ENCODE data around the gene RGS14. TPM values are rescaled to one million over a fixed set of nuclear protein-coding genes. Genes with fewer than 3 reads are reported as not detected.

Gene RGS14
- total RNA-seq, 1 donor from 2014 or later = 4.5 TPM

DNA sequence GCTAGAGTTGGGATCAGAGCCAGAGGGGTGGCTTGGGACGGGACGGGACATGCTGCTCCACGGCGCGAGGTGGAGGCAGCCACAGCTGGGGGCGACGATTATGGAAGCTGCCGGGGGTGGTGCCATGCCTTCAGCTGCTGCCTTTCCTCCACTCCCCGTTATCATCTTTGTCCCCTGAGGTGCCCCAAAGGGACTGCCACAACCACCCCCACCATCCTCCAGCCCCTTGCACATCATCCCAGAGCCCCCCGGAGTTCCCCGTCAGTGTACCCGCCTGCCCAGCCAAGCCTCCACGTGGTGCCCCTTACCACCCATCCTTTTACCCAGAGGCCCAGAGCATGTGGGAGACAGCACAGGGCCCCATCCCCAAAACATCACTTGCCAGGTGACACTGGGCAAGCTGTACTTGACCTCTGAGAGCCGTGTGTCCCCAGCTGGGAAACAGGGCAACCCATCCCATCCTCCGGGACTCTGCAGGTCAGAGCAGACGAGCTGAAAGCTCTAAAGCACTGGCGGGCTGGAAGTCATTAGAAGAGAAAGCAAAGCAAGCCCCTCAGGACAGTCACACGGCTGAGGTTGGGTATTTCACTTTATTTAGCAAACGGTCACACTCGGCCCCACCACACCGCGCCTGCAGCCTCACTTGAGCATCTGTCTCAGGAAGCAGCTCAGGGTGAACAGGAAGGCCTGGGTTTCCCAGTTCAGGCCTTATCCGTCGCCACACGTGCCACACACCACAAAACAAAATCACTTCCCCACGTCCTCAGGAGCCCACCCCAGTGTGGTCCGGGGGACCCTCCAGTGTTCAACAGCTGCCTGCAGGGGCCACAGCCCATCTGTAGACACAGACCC is 26.5 kb upstream of the RGS14 start:
- H3K27ac ChIP-seq = no peak overlapping the region
- TF ChIP-seq, protein P1, sequence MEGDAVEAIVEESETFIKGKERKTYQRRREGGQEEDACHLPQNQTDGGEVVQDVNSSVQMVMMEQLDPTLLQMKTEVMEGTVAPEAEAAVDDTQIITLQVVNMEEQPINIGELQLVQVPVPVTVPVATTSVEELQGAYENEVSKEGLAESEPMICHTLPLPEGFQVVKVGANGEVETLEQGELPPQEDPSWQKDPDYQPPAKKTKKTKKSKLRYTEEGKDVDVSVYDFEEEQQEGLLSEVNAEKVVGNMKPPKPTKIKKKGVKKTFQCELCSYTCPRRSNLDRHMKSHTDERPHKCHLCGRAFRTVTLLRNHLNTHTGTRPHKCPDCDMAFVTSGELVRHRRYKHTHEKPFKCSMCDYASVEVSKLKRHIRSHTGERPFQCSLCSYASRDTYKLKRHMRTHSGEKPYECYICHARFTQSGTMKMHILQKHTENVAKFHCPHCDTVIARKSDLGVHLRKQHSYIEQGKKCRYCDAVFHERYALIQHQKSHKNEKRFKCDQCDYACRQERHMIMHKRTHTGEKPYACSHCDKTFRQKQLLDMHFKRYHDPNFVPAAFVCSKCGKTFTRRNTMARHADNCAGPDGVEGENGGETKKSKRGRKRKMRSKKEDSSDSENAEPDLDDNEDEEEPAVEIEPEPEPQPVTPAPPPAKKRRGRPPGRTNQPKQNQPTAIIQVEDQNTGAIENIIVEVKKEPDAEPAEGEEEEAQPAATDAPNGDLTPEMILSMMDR (IDR thresholded peaks at IDR 0.05) = no peak
- H3K4me1 ChIP-seq = no peaks in the 10 kb centered on the region
- no peaks in the 10 kb centered on the region for H3K27me3 ChIP-seq
- intact Hi-C loops (cut with DNase I) = no loop called here
- peaks cover 52 to 65% of the 10 kb centered on the region in 2 donors for H3K36me3 ChIP-seq
- DNase-seq (ENCODE audit: low spot score in 2 of 2) = no peak
- no peaks in the 10 kb centered on the region for H3K9me3 ChIP-seq
- H3K4me3 ChIP-seq = no peak overlapping the region

DNA sequence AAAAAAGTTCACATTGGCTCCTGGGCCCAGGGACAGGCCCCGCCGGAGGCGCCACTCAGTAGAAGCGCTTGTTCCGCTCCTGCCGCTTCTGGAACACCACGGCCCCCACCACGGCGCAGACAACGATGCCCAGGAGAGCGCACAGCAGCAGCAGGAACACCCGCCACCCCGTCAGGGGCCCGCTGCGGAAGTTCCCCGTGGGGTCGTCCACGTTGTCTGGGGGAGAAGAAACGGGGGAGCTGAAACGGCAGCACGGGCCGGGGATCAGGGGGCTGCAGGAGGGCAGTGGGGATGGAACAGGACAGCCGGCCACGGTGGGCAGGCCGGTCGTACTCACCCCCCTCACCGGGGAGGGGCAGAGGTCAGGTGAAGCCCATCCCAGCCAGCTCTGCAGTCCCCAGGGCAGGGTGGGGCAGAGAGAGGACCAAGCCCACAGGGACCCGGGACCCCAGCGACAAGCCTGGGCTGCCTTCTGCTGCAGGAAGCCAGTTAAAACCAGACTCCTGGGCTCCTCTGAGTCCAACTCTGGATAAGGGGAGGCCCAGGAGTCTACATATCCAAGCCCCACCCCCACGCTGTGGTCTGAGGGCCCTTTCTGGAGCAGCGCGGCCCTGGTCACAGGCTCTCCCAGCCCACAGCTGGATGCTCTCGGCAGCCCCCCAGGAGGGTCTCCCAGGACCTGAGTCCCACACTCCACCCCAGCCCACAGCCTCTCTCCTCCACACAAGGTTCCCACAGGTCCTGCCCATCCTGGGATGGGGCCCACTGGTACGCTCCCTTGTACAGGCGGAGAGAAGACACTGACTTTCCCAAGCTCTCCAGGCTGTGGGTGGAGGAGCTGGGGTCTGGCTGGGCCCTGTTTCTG is 25.5 kb upstream of the RGS14 start:
- Histone ChIP-seq H3K27me3 (no peaks in the 10 kb centered on the region), H3K36me3 (peaks cover 62 to 76% of the 10 kb centered on the region in 2 donors), H3K4me3 (no peak overlapping the region), H3K9me3 (no peaks in the 10 kb centered on the region), H3K27ac (no peak overlapping the region), H3K4me1 (no peaks in the 10 kb centered on the region)
- TF ChIP-seq, protein P1 (IDR thresholded peaks at IDR 0.05) = no peak
- DNase-seq (ENCODE audit: low spot score in 2 of 2) = no peak
- intact Hi-C loops (cut with DNase I) = no loop called here

DNA sequence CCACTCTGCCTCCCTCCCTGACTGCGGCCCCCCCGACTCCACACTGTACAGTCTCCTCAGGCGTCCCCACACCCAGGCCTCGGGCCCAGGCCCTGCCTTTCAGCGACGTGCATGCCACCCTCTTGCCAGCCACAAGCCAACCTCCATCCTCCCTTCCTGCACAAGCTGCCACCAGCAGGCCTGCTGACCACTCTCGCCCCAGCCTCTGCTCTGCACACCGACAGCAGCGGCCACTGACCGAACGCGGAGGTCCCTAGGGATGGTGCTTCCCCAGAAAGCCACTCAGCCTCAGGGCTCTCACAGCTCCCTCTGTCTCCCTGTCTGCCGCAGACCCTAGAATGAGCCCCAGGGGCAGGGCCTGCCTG is 24.8 kb upstream of the RGS14 start:
- no peak overlapping the region for H3K4me3 ChIP-seq
- no peaks in the 10 kb centered on the region for H3K9me3 ChIP-seq
- H3K36me3 ChIP-seq = peaks cover 69 to 81% of the 10 kb centered on the region in 2 donors
- TF ChIP-seq, protein P1 (IDR thresholded peaks at IDR 0.05) = no peak
- no peaks in the 10 kb centered on the region for H3K4me1 ChIP-seq
- H3K27me3 ChIP-seq = no peaks in the 10 kb centered on the region
- no peak for DNase-seq (ENCODE audit: low spot score in 2 of 2)
- intact Hi-C loops (cut with DNase I) = no loop called here
- no peak overlapping the region for H3K27ac ChIP-seq

DNA sequence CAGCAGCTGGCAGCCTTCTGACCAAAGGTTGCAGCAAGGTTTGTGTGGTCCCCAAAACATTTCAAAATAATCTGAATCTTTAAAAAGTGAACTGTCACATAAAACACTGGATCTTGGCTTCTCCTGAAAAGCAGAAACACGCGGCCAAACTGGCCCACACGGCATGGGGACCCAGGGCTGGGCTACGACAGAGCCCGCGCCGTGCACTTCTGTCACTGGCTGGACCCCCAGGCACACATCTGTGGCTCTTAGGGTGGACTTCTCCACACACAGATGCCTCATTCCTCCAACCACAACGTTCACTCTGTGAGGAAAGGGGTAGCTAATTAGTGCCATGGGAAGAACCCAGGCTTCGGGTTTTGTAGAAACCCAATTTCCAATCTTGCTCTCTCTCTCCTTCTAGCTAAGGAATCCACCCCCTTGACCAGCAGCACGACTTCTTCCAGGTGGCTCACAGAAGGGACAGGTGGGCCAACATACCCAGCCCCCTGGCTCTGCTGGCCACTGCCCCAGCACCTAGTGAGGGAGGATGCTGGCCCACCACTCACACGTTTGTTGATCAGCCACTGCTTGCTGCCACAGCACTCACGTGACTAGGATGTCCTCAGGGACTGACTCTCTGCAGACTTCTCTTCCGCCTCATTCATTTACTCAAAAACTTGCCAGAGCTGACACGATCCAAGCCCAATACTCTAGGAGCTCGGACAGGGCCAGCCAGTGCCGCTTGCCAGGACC is 24.1 kb upstream of the RGS14 start:
- H3K4me1 ChIP-seq = no peaks in the 10 kb centered on the region
- H3K9me3 ChIP-seq = no peaks in the 10 kb centered on the region
- no peaks in the 10 kb centered on the region for H3K27me3 ChIP-seq
- TF ChIP-seq, protein P1 (IDR thresholded peaks at IDR 0.05) = no peak
- intact Hi-C loops (cut with DNase I) = no loop called here
- H3K36me3 ChIP-seq = peaks cover 74 to 84% of the 10 kb centered on the region in 2 donors
- H3K4me3 ChIP-seq = no peak overlapping the region
- no peak overlapping the region for H3K27ac ChIP-seq
- DNase-seq (ENCODE audit: low spot score in 2 of 2) = no peak

DNA sequence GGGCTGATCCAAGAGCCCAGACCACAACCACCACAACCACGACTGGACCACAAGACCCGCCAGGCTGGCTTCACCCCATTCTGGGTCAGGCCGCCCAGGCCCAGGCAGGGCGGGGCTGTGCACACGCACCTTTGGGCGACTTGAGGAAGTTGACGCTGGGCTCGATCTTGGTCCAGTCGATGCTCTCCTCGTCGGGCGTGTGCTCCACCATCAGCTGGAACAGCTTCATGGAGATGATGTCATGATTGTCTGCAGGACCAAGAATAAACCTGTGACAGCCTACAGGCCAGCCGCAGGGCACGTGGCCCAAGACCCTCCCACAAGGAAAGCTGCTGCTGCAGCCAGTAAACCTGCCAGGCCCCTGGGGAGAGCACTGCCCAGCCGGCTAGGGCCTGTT is 23.6 kb upstream of the RGS14 start:
- Histone ChIP-seq H3K9me3 (no peaks in the 10 kb centered on the region), H3K27ac (no peak overlapping the region), H3K4me3 (no peak overlapping the region), H3K27me3 (no peaks in the 10 kb centered on the region), H3K4me1 (no peaks in the 10 kb centered on the region), H3K36me3 (peaks cover 79 to 89% of the 10 kb centered on the region in 2 donors)
- intact Hi-C loops (cut with DNase I) = no loop called here
- TF ChIP-seq, protein P1 (IDR thresholded peaks at IDR 0.05) = no peak
- DNase-seq (ENCODE audit: low spot score in 2 of 2) = no peak
